Measurements from ENCODE around the gene MAP3K14. TPM values are rescaled to one million over a fixed set of nuclear protein-coding genes. Genes with fewer than 3 reads are reported as not detected.

MAP3K14 gene
- total RNA-seq, 1 donor from 2014 or later: 9.3 TPM

DNA sequence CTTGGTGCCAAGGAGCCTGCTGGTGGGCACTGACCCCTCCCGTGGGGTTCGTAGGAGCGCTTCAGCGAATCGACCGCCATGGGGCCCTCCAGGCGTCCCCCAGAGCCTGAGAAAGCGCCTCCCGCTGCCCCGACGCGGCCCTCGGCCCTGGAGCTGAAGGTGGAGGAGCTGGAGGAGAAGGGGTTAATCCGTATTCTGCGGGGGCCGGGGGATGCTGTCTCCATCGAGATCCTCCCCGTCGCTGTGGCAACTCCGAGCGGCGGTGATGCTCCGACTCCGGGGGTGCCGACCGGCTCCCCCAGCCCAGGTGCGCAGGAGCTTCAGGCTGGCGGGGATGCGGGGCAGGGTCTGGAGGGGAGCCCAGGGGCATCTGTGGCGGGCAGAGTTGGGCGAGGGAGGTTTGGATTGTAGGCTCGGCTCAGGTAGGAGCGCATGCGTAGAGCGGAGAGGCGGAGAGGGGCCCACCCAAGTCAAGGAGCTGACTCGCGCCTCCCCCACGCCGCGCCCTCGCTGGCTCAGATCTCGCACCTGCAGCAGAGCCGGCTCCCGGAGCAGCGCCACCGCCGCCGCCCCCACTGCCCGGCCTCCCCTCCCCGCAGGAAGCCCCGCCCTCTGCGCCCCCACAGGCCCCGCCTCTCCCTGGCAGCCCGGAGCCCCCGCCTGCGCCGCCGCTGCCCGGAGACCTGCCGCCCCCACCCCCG lies 75.3 kb downstream of the MAP3K14 start:
- no peak for DNase-seq (ENCODE audit: extremely low read depth, low read depth, low spot score)

DNA sequence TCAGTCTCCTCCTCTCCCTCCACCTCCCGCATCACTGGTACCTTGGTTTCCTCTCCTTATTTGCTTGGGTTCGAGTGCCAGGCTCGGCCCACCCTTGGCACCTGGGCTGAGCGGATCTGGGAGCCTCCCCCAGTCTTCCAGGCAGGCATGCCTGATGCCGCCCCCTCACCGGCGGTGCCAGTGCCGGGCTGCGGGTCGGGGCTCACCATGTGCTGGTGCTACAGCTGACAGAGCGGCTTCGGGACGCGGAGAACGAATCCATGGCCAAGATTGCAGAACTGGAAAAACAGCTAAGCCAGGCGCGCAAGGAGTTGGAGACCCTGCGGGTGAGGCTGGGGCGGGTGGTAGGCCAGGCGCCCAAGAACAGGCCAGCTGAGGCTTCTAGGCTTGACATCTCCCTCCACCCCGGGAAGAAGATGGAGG lies 75.9 kb downstream of the MAP3K14 start:
- DNase-seq (ENCODE audit: extremely low read depth, low read depth, low spot score): no peak

DNA sequence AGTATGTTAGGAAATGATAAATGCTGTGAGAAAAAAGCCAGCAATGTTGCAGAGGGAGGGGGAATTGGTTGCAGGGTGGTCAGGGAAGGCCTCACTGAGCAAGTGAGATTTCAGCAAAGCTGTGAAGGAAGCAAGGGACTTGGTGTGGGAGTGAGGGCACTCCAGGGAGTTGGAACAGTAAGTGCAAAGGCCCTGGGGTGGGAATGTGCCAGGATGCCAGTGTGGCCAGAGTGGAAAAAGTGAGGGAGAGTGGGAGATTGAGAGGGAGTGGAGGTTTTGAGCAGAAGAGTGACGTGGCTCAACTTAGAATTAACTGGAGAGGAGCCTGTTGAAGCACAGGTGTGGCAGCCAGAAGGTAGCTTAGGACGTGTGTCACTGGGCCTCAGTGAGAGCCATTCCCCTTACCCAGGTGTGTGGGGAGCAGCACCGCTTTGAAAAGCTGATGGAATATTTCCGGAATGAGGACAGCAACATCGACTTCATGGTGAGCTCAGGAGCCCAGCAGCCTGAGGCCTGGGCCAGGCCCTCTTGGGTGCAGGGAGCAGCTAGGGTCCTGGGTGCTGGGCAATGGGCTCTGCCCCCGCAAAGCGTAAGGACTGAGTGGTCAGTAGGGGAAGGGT lies 78.6 kb downstream of the MAP3K14 start:
- DNase-seq (ENCODE audit: extremely low read depth, low read depth, low spot score): no peak

DNA sequence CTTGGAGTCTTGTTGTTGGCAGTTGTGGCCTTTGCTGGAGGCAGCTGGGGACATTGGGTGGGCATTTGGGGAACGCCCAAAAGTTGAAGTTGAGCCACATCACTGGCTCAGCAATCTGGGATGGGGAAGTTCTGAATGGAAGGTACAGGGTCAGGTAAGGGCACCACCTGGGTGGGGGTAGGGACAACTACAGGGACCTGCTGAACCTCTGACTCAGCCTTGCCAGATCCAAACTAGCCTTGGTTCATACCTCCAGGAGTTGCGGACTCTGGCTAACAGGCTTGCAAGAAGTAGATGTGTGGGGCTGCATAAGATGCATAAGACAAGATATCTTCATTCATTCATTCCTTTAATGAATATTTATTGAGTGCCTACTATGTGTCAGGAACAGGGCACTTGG lies 79.1 kb downstream of the MAP3K14 start:
- DNase-seq (ENCODE audit: extremely low read depth, low read depth, low spot score): no peak

DNA sequence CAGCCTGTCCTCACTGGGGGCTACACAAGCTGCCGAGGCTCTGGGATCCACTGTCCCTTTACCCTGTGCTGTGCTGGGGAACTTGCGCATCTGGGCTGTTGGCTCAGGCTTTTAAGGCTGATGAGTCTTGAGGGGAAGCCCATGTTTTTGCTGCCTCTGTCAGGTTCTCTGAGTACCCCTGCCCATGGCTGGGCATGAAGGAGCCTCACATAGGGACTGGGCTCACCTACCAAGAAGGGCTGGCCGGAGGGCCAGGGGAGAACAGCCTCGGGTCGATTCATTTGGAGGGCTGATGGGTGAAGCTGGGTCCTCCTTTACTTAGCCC lies 80.6 kb downstream of the MAP3K14 start:
- no peak for DNase-seq (ENCODE audit: extremely low read depth, low read depth, low spot score)

DNA sequence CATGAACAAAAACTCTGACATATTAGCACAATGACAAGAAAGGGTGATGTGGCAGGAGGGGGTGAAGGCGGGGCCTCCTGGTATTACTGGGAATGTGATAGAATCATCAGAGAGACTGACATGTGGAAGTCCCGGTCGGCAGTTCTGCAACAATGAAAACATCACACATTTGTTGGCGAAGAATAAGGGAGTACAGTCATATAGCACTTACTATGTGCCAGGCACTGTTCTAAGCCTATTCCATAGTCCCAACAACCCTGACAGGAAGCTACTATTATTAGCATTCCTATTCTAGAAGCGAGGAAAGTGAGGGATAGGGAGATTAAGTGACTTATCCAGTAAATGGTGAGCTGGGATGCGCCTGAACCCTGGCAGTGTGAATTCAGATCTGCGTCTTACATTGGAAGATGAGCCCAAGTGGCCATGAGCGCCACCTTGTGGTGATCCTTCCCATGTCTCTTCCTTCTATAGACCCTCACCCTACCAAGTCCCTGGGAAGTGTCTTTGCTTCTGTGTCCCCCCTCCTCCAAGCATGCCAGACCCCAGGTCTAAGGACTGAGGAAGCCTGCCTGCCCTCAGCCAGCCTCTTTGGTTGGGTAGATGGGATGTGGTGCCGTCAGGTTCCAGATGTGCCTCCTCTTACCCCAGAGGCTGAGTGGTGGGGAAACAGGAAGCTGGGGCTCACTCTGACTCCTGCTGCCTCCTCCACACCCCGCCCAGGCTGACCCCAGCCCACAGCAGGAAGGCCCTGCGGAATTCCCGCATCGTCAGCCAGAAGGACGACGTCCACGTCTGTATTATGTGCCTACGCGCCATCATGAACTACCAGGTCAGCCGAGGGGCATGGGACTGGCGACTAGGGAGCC lies 81.2 kb downstream of the MAP3K14 start:
- DNase-seq (ENCODE audit: extremely low read depth, low read depth, low spot score): peak; percentile 50

DNA sequence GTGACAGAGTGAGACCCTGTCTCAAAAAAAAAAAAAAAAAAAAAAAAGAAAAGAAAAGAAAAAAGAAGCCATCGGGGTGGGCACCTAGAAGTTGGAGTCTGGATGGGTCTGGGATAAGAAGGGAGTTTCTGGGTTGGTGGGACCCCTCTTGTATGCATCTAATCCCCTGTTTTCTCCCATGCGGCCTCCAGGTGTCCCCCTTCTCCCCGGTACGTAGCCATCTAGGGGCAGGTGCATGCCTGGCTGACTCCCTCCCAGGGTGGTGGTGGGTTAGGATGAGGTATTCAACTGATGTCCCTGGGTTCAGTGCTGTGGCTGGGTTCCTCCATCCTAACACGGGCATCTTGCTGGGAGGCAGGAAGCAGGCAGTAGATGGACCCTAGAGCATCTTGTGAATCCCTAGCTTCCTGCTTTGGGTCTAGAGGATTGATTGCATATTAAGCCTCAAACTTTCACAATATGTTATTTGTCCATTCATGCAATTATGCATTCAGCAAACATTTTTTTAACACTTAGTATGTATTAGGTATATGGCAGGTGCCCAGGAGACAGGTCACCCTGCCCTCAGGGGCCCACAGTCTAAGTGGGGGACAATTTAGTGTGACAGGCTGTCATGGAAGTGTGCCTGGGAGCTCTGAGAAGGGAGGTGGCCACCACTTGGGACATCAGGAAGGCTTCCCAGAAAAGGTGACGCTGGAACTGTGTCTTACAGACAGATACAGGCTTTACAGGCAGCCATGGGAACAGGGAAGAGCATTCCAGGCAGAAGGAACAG lies 82.0 kb downstream of the MAP3K14 start:
- no peak for DNase-seq (ENCODE audit: extremely low read depth, low read depth, low spot score)

DNA sequence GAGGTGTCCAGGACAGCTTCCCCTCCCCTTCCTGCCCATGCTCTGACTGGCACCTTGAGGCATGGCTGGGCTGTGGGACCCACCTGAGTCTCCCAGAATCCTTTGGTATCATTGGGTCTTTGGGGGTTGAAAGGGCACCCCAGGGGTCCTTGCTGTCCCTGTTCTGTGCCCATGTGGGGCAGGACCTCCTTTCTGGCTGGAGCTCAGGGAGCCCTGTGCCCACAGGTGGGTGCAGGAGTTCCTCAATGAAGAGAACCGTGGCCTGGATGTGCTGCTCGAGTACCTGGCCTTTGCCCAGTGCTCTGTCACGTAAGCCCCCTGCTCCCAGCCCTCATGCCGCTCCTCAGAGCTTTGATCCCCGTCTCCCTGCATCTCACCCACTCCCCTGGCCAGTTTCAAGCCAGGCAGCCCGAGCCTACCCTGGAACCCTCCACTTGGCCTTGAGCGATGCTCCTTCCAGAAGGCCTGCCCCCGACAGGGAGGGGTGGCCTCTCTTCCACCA lies 83.3 kb downstream of the MAP3K14 start:
- no peak for DNase-seq (ENCODE audit: extremely low read depth, low read depth, low spot score)

DNA sequence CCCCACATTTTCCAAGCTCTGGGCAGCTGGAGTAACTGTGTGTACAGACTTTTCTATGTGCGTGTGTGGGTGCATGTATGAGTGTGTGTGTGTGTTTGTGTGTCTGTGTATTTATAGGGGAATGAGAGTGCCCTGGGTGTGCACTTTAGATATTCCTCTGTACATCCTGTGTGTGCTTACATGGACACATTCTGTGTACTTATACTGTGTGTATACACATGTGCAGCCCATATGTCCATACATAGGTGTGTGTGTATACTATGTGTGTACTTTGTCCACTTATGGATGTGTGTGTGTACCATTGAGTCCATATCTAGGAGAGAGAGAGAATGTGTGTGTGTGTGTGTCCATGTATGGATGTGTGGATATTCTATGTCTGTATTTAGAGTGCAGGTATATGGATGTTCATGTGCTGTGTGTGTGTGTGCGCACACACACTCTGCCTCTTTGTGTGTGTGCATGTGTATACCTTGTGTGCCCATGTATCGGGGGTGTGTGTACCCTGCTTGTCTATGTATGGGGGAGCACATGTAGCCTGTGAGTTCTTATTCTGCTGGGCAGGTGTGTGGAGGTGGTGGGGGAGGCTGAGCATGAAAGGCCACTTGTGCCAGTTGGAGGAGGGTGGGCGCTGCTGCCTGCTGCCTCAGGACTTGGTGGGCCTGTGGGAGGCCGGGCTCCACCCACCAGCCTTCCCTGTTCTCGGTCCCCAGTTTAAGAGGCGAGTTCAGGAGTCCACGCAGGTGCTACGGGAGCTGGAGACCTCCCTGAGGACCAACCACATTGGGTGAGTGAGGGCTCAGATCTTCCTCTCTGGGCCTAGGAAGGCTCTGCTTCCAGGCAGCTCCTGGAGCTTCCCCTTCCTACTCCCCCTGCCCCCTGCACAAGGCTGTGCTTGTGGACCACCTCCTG lies 84.1 kb downstream of the MAP3K14 start:
- DNase-seq (ENCODE audit: extremely low read depth, low read depth, low spot score): no peak

DNA sequence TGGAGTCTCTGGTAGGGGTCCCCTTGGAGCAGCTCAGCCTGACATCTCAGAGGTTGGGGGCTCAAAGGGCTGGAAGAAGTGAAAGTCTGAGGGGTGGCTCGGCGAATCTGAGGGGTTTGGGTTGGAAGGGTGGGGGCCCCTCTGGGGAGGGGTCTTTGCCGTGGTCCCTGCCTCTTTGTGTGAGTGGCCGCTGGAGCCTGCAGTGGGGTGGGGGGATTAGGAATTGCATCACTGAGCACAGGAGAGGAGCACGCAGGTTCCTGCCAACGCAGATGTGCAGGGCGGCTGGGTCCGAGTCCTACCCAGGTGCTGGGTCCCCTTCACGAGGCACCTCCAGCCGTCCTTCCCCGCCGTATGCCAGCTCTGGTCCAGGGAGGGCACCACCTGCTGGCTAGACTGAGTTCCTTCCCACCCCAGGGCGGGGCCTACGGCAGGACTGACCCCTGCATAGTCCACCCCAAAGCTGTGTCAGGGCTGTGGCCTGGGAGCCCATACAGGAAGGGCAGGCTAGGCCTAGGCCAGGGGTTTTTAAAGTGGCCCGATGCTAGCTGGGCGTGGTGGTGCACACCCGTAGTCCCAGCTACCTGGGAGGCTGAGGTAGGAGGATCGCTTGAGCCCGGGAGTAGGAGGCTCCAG lies 85.2 kb downstream of the MAP3K14 start:
- no peak for DNase-seq (ENCODE audit: extremely low read depth, low read depth, low spot score)

DNA sequence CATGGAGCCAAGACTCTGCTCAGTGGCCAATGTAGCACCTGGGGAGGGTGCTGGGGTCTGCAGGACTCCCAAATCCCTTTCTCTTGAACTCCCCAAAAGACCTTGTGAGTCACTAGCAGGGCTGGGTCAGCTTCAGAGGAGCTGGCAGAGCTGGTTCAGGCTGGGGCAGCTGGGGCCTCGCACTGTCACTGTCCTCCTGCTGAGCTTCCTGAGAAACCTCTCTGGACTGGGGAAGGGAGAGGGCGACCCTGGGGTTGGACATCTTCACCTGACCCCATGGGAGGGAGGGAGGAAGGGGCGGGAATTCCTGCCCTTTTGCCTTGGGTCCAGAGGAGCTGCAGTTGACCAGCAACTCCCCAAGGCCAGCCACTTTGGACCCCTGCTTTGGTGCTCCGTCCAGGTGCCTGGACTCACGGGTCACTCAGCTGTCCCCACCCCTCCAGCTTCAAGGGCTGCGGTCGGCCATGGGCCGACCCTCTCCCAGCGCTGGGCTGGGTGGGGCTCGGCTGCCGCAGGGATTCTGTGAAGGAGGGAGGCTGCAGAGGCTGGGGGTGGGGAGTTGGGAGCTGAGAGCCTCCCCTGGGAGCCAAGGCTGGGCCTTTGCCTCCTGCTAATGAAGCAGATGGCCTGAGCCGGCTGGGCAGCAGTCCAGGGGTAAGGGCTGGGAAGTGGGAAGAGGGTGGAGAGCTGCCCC lies 85.9 kb downstream of the MAP3K14 start:
- no peak for DNase-seq (ENCODE audit: extremely low read depth, low read depth, low spot score)

DNA sequence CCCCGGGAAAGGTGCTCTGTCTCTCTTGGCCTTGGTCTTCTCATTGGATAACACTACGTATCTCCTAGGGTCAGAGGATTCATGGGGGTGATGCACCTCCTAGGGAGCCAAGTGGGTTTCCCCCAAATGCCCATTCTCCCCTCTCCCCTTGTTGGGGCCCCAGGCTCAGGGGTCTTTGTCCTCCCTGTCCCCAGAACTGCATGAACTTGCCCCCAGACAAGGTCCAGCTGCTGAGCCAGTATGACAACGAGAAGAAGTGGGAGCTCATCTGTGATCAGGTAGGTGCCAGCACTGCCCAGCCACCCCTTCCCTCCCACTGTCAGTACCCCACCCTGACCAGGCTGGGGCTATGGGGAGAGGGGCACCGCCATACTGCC lies 86.4 kb downstream of the MAP3K14 start:
- DNase-seq (ENCODE audit: extremely low read depth, low read depth, low spot score): no peak

DNA sequence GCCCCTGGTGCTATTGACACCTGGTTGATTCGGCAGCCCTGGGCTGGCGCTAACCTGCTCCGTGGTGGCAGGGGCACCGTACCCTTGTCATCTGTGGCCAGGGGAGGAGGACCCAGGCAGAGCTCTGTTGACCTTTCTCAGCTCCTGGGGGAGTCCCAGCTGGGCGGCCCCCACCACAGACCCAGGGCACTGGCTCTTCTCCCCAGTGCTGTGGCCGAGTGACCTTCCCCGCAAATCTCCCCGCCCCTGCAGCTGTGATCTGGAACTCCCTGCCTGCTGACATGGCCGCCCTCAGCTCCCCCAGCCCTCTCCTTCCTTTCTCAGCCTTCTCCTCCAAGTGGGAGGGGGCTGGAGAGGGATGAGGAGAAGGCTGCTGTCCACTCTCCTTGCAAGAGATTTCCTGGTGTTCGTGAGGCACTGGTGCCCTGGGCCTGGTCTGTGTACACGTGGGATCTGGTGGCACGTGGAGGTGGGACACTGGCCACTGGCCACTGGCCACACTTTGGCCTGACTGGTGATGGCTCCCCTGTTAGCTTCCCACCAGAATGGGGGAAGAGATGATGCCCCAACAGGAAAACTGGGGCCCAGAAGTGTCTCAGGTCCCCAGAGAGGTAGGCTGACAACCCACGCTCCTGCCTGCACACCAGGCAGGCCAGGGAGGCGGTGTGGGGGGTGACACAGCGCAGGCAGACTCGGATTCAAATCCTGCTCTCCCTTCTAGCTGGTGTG lies 87.0 kb downstream of the MAP3K14 start:
- DNase-seq (ENCODE audit: extremely low read depth, low read depth, low spot score): no peak

DNA sequence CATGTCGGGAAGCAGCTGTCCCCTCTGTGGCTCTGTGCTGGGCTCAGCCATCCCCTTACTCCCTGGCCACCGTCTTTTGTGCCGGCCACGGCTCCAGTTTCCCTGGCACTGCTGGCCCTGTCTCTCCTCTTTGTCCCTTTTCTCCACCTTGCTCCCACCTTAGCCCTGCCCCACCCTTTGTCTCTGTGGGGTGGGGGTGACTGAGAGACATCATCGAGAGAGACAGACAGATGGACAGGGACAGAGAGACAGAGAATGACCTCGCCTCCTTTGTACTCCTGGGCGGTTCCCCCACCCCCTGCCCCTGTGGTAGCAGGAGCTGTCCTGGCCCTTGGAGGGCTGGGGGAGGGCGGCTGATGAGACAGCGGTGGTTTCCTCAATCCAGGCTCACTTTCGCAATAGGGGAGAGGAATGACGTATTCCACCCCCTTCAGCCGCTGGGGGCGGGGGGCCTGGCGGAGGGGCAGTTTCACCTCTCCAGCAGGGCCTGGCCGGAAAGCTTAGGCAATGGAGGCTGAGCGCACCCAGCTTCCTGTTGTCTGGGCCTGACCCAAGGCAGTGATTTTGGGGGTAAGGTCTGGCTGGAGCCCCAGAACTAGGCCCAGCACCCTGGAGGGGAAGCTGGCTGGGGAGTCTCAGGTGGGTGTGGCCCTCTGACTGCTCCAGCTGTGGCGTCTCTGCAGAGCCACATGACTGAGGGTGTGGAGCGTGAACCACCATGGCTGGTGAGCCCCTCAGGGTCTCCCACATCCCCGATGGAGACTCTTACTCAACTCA lies 87.9 kb downstream of the MAP3K14 start:
- no peak for DNase-seq (ENCODE audit: extremely low read depth, low read depth, low spot score)

DNA sequence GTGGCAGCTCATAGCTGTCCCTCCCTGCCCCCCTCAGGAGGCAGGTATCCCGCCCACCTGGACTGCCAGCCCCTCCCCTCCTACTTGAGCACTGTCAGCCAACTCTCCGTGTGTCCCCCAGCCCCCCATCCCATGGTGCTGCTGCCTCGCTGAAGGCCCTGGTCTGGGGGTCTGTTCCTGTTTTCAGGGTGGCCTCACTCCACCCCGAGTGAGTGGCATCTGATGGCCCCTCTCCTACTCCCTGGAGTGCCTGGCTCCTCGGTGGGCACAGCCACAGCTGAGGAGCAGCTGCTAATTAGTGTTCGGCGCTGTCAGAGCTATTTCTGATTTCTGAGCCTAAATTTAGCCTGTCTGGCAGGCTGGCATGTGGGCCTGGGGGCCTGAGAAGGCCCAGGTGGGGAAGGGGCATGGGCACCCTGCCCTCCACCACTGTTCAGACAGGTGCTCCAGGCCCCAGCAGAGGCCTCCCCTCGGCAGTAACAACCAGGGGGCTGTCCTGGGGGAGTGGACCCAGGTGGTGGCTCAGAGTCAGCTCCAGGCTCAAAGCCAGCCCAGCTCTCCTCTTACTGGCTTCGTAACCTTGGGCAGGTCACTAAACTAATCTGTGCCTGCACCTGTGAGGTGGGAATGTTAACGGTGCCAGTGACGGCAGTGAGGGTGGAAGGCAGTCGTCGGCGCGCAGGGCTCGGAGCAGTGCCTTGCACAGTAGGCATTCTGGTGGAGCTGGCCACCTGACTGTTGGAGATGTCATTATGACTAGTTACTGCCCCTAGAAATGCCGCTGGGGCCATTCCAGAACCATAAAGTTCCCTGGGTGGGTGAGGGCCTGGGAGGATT lies 88.7 kb downstream of the MAP3K14 start:
- DNase-seq (ENCODE audit: extremely low read depth, low read depth, low spot score): no peak

DNA sequence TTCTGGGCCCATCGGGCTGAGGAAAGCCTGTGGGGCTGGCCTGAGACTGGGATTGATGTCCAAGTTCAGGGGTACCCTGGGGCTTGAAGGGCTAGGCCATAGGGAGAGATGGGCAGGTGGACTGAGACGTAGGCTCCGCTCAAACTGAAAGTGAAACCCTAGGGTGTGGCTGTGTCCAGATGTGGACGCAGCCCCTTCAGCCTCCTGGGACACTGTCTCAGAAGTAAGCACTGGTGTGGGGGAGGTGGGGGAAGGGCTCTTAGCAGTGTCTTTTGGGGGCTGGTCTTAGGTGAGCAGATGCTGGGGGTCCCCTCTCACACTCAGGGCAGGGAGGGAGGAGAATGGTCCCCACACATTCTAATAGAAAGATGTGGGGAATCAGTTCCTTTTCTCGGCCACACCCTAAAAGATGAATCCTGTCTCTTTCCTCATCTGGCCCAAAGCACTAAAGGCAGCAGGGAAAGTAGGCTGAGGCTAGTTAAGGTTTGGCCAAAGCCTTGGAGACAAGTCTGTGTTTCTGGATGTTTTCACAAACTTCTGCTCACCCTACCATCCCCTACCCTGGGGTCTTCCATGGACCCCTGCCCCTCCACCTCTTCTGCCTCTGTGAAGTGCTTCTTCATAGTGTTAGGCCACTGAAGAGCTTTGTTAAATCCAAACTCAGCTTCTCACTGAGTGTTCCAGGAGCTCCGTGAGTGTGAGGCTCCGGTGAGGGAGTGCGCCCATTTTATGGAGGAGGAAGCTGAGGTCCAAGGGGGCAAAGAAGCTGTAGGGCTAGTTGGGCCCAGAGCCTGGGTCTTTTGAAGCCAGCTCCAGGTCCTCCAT lies 89.5 kb downstream of the MAP3K14 start:
- no peak for DNase-seq (ENCODE audit: extremely low read depth, low read depth, low spot score)
